Ovary (tissue), 3 donors: ENCODE data around the gene WFDC12.

Experiments used
- EP300 ChIP-seq: sonication (generic); formaldehyde crosslinking; IDR thresholded peaks from one replicate; pipeline ENCODE4 v1.6.1; 2017; ENCODE audit warnings: antibody characterized with exemption
- POLR2A ChIP-seq: fragments of 450-650 bp; IDR thresholded peaks from one replicate; pipeline ENCODE4 v1.6.1; 2017; ENCODE audit warnings: antibody characterized with exemption, mild to moderate bottlenecking, moderate library complexity
- TF ChIP-seq, protein P1 (sequence below), 3 donors: fragments of 450-650 bp in 2 of 3; fragments of 200-600 bp in 1 of 3; IDR thresholded peaks; one replicate each; pipeline versions ENCODE4 v1.5.1 to v1.8.0; 2016 to 2022; ENCODE audit warnings: antibody characterized with exemption in 3 of 3, mild to moderate bottlenecking in 1 of 3
- donor health status: DM: no; HTN: no; CAD: no.

GRCh38 chr20:45138561-45139300 is 14.5 kb upstream of the WFDC12 start:
- TF ChIP-seq, protein P1, sequence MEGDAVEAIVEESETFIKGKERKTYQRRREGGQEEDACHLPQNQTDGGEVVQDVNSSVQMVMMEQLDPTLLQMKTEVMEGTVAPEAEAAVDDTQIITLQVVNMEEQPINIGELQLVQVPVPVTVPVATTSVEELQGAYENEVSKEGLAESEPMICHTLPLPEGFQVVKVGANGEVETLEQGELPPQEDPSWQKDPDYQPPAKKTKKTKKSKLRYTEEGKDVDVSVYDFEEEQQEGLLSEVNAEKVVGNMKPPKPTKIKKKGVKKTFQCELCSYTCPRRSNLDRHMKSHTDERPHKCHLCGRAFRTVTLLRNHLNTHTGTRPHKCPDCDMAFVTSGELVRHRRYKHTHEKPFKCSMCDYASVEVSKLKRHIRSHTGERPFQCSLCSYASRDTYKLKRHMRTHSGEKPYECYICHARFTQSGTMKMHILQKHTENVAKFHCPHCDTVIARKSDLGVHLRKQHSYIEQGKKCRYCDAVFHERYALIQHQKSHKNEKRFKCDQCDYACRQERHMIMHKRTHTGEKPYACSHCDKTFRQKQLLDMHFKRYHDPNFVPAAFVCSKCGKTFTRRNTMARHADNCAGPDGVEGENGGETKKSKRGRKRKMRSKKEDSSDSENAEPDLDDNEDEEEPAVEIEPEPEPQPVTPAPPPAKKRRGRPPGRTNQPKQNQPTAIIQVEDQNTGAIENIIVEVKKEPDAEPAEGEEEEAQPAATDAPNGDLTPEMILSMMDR (IDR thresholded peaks at IDR 0.05) = no peak
- no peak for TF ChIP-seq POLR2A
- TF ChIP-seq EP300 = no peak
